Adrenal gland (tissue), 12 donors: ENCODE results near the gene CSNK1A1. TPM values are rescaled to one million over a fixed set of nuclear protein-coding genes. Genes with fewer than 3 reads are reported as not detected.

Experiments
- DNase-seq, 7 donors: peaks; one replicate each; pipeline ENCODE4 v3.0.0-alpha.2; 2019 to 2020
- H3K27ac ChIP-seq, 5 donors: fragments of 200-600 bp; sonication (generic) in 4 of 5; 1 replicate in 3 of 5; 2 replicates in 2 of 5; pipeline versions ENCODE4 v1.5.1 to v1.8.0; 2016 to 2020; ENCODE audit warnings: mild to moderate bottlenecking in 1 of 5
- H3K27me3 ChIP-seq: fragments of 200-600 bp; 2 replicates; pipeline ENCODE4 v1.8.0; 2021
- H3K36me3 ChIP-seq, 2 donors: fragments of 200-600 bp; replicated peaks in 1 of 2; 1 replicate in 1 of 2; 2 replicates in 1 of 2; pipeline versions ENCODE4 v1.5.1 to v1.8.0; 2018 to 2022
- H3K4me1 ChIP-seq, 2 donors: fragments of 200-600 bp; replicated peaks in 1 of 2; 1 replicate in 1 of 2; 2 replicates in 1 of 2; pipeline versions ENCODE4 v1.5.1 to v1.8.0; 2018 to 2021
- H3K4me3 ChIP-seq, 4 donors: fragments of 200-600 bp; sonication (generic) in 3 of 4; one replicate each; pipeline ENCODE4 v1.5.1; 2016 to 2018
- H3K9me3 ChIP-seq, 3 donors: fragments of 200-600 bp; sonication (generic) in 1 of 3; replicated peaks in 1 of 3; 1 replicate in 2 of 3; 2 replicates in 1 of 3; pipeline versions ENCODE4 v1.5.1 to v1.8.0; 2016 to 2021
- CTCF ChIP-seq, 6 experiments: fragments of 450-650 bp in 4 of 6; fragments of 200-600 bp in 2 of 6; sonication (generic) in 1 of 6; IDR thresholded peaks; 1 replicate in 5 of 6; 2 replicates in 1 of 6; pipeline versions ENCODE4 v1.5.1 to v1.8.0; 2016 to 2021; ENCODE audit warnings: antibody characterized with exemption in 6 of 6, mild to moderate bottlenecking in 2 of 6, moderate library complexity in 1 of 6
- POLR2A ChIP-seq, 2 donors: fragments of 450-650 bp; IDR thresholded peaks; one replicate each; pipeline ENCODE4 v1.6.1; 2017; ENCODE audit warnings: antibody characterized with exemption in 2 of 2, mild to moderate bottlenecking in 2 of 2, moderate library complexity in 1 of 2
- WGBS, 4 donors: extraction: QIAGEN DNeasy Blood & Tissue Kit in 2 of 4; methylation state at CpG; one replicate each; pipeline versions ENCODE4 v1.1.5 to v1.1.7; 2013 to 2017; 5-methylcytosine and 5-hydroxymethylcytosine counted together
- intact Hi-C, 2 donors: fragments of 100-400 bp; cut with DNase I; formaldehyde crosslinking; loops; one replicate each; pipeline versions ENCODE4 v1.14.1 to v1.15.0; 2022 to 2023
- polyA plus RNA-seq, 3 donors: library from polyadenylated mRNA; stranded (reverse); fragments of 200-250 nt in 2 of 3; fragments of 350-450 nt in 1 of 3; fragmentation: Illumina TruSeq in 1 of 3; extraction: RNeasy Lipid Tissue Mini Kit (QIAGEN cat#74804) in 1 of 3; gene quantifications; one replicate each; pipeline ENCODE4 v1.2.3, GENCODE V29; 2013 to 2014
- total RNA-seq, 9 donors: library from RNA; depleted of rRNA in 4 of 9; stranded (reverse); fragments of >200 nt in 4 of 9; fragments of 120-200 nt in 1 of 9; fragmentation: NEBNext Ultra II Directional in 1 of 9; extraction: Animal tissue kit (Norgen Biotek cat#: 25700) in 1 of 9; gene quantifications; one replicate each; pipeline versions ENCODE4 v1.1.0 to v1.2.4, GENCODE V29; 2013 to 2023
- donor health status: healthy with polysubstance abuse.
- donor health status: Bipolar disorder and iron deficiency.
- donor health status: DM: yes; HTN: yes; CAD: no.
- donor health status: DM: no; HTN: no; CAD: no.
- donor health status: DM: no; HTN: no; CAD: no.
- donor health status: DM: yes; HTN: yes; CAD: no.

The CSNK1A1 gene
- total and polyA plus RNA-seq, 12 donors, result 51.0 to 301 (median 220) TPM

DNA sequence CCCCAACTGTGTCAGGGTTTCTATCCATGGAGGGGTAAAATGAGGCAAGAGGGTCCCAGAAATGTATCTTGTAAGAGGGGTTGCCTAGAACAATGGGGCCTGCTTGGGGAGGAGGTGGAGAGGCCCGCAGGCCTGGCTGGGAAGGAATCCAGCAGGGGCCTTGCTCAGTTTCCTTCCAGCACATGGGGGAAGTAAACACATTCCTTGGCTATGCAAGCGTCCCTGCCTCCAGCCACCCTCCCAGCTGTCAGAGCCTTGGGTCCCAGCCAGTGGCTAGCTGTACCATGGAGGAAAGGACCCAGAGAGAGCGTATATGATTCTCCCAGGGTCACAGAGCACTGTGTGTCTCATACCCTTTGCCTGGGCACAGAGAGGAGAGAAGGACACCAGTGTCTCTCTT, 101.0 kb downstream of the CSNK1A1 start:
- intact Hi-C loops, result no loop called here
- H3K9me3 ChIP-seq, result no peaks in the 10 kb centered on the region
- no peaks in the 10 kb centered on the region for H3K36me3 ChIP-seq
- no peak overlapping the region for H3K4me3 ChIP-seq
- H3K27me3 ChIP-seq, result no peaks in the 10 kb centered on the region
- peak overlapping the region in 4 of 5 donors; percentile 71 to 89 (median 77) for H3K27ac ChIP-seq
- WGBS, 4 donors, result 40 to 54% (median 46%) methylated on average over 1 to 3 of the region's 3 CpGs; no CpG with 5 or more reads in 1 of the 4 donors
- peak in 5 of 7 donors; percentile 50 to 83 (median 63) for DNase-seq
- peaks cover 25 to 51% of the 10 kb centered on the region in 2 donors for H3K4me1 ChIP-seq
- TF ChIP-seq POLR2A (IDR thresholded peaks at IDR 0.05), result no peak
- TF ChIP-seq CTCF (IDR thresholded peaks at IDR 0.05), result no peak

DNA sequence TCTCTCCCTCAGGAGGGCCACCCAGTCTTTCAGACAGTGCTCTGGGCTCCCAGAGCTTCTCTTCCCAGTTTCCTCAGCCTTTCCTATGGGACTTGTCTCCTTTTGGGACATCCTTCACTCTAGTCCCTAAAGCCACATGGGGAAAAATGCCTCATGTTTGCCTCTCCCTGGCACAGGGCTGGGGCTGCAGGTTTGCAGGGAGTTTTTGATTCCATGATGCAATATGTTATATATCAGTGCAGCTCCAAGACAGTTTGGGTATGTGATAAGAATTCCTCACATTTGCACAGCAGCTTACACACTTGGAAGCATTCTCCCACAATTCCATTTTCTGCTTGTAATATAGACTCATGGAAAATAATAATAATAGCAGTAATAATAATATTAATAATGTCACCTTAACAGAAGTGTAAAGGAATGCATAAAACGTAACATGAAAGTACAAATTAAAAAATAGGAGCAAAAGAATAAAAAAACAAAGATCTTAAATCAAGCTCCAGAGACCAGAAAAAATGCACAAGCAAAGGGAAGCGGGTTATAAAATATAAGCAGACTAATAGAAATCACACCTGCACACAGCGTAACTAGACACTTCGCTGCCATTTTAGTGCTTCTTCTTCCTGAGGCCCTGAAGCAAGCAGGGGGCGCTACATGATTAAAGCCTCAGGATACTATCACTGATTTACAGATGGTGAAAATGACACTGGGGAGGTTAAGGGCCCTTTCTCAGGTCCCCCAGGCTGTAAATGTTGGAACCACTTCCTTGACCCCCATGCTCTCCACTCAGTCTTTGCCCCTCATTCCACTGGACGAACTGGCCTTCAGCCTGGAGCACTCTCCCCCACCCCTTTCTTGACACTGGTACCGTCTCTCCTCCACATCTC, 102.2 kb downstream of the CSNK1A1 start:
- H3K9me3 ChIP-seq, result no peaks in the 10 kb centered on the region
- WGBS, 4 donors, result 78 to 85% (median 83%) methylated on average over 7 of the region's 7 CpGs
- H3K36me3 ChIP-seq, result no peaks in the 10 kb centered on the region
- no peak overlapping the region for H3K4me3 ChIP-seq
- peak in 2 of 7 donors; percentile 61 to 68 for DNase-seq
- intact Hi-C loops, result loop anchor here in 1 of 2 donors (5.0 kb wide), 1 partner anchor 33 kb away; no protein-coding TSS in a partner anchor
- H3K27ac ChIP-seq, result peak overlapping the region in 2 of 5 donors; percentile 82 to 89
- TF ChIP-seq POLR2A (IDR thresholded peaks at IDR 0.05) (no peak), CTCF (IDR thresholded peaks at IDR 0.05) (peak; percentile 18 to 55 (median 38))
- H3K4me1 ChIP-seq, result peaks cover 25 to 50% of the 10 kb centered on the region in 2 donors
- no peaks in the 10 kb centered on the region for H3K27me3 ChIP-seq

GRCh38 chr5:149448431-149448830, 102.8 kb downstream of the CSNK1A1 start:
- intact Hi-C loops, result loop anchor here in 1 of 2 donors (5.0 kb wide), 1 partner anchor 34 kb away; no protein-coding TSS in a partner anchor
- H3K9me3 ChIP-seq, result no peaks in the 10 kb centered on the region
- no peak for DNase-seq
- no peak overlapping the region for H3K4me3 ChIP-seq
- H3K27ac ChIP-seq, result peak overlapping the region in 1 of 5 donors; percentile 14
- H3K4me1 ChIP-seq, result peaks cover 25 to 50% of the 10 kb centered on the region in 2 donors
- no peaks in the 10 kb centered on the region for H3K36me3 ChIP-seq
- WGBS, 4 donors, result 79 to 87% (median 83%) methylated on average over 4 of the region's 4 CpGs
- TF ChIP-seq POLR2A (IDR thresholded peaks at IDR 0.05) (no peak), CTCF (IDR thresholded peaks at IDR 0.05) (no peak)
- H3K27me3 ChIP-seq, result no peaks in the 10 kb centered on the region
